Right forelimb (tissue), 1 donor: ENCODE measurements around the gene GPC4.
"Not testable (repeated sequence)": the region's sequence is repeated elsewhere in the genome, so short reads cannot be mapped to it uniquely, and the experiment has no call there.

Experiments
- DNase-seq: peaks from one replicate; pipeline ENCODE4 v3.0.0-alpha.2; 2018

Gene GPC4

GRCh38 chrX:133364865-133365264 lies 50.4 kb downstream of the GPC4 start:
- DNase-seq = no peak

- DNase-seq = no peak
These were observed 51.1 kb downstream of the GPC4 start for GRCh38 chrX:133364196-133364595.

GRCh38 chrX:133362538-133362937 lies 52.8 kb downstream of the GPC4 start:
- no peak for DNase-seq

GRCh38 chrX:133359466-133359865 lies 55.8 kb downstream of the GPC4 start:
- no peak for DNase-seq

- DNase-seq = no peak
These were observed 62.1 kb downstream of the GPC4 start for GRCh38 chrX:133353233-133353632.

- DNase-seq = no peak
These were observed 64.5 kb downstream of the GPC4 start for GRCh38 chrX:133350751-133351150.

GRCh38 chrX:133346026-133346425 lies 69.3 kb downstream of the GPC4 start:
- no peak for DNase-seq

GRCh38 chrX:133339566-133339965 lies 75.7 kb downstream of the GPC4 start:
- DNase-seq = no peak

- no peak for DNase-seq
These were observed 78.0 kb downstream of the GPC4 start for GRCh38 chrX:133337250-133337649.

GRCh38 chrX:133335027-133335426 lies 80.3 kb downstream of the GPC4 start:
- no peak for DNase-seq

GRCh38 chrX:133333154-133333750 lies 82.0 kb downstream of the GPC4 start:
- DNase-seq = no peak

GRCh38 chrX:133332737-133333136 lies 82.6 kb downstream of the GPC4 start:
- DNase-seq = no peak

- DNase-seq = no peak
These were observed 84.3 kb downstream of the GPC4 start for GRCh38 chrX:133330956-133331355.

- no peak for DNase-seq
These were observed 89.9 kb downstream of the GPC4 start for GRCh38 chrX:133325422-133325821.

GRCh38 chrX:133323431-133323830 lies 91.9 kb downstream of the GPC4 start:
- DNase-seq = no peak

GRCh38 chrX:133322269-133322668 lies 93.0 kb downstream of the GPC4 start:
- not testable (repeated sequence) for DNase-seq

GRCh38 chrX:133321451-133321850 lies 93.8 kb downstream of the GPC4 start:
- DNase-seq = no peak

- no peak for DNase-seq
These were observed 101.0 kb downstream of the GPC4 start for GRCh38 chrX:133314281-133314680.

GRCh38 chrX:133308499-133308897 lies 106.8 kb downstream of the GPC4 start:
- no peak for DNase-seq

- peak; percentile 47 for DNase-seq
These were observed 107.4 kb downstream of the GPC4 start for GRCh38 chrX:133307637-133308498.

- no peak for DNase-seq
These were observed 108.2 kb downstream of the GPC4 start for GRCh38 chrX:133307094-133307493.

- DNase-seq = no peak
These were observed 109.0 kb downstream of the GPC4 start for GRCh38 chrX:133306316-133306715.

GRCh38 chrX:133305348-133305747 lies 109.9 kb downstream of the GPC4 start:
- no peak for DNase-seq

- no peak for DNase-seq
These were observed 112.4 kb downstream of the GPC4 start for GRCh38 chrX:133302775-133303445.
